HepG2 (cell line): ENCODE results near the gene AZU1. TPM values are rescaled to one million over a fixed set of nuclear protein-coding genes. Genes with fewer than 3 reads are reported as not detected.
"Not testable (repeated sequence)": the region's sequence is repeated elsewhere in the genome, so short reads cannot be mapped to it uniquely, and the experiment has no call there.

ENCODE experiments used
- ATAC-seq: fragments of 200-7000 bp; cut with Tn5 transposase; 3 replicates; pipeline ENCODE4 v1.9.1; 2020; ENCODE audit warnings: mild to moderate bottlenecking, moderate library complexity
- BruUV-seq: library from RNA; stranded (reverse); fragments of 400-500 nt; replicated peaks from 2 replicates; lab custom pipeline; 2021; lab: Mats Ljungman, UMichigan
- CTCF ChIA-PET: fragments of 300-600 bp; formaldehyde crosslinking; extraction: SDS; loops from one replicate; lab custom pipeline; 2021; ENCODE audit warnings: low total read pairs, inconsistent platforms, low intra/inter-chr PET ratio; lab: Yijun Ruan, JAX
- POLR2A ChIA-PET: fragments of 350-600 bp; sonication (Branson Sonifier 250); formaldehyde crosslinking; loops from one replicate; lab custom pipeline; 2020; ENCODE audit warnings: antibody characterized with exemption, inconsistent platforms; lab: Yijun Ruan, JAX
- DNase-seq: peaks from one replicate; pipeline ENCODE4 v3.0.0-alpha.2; 2015; ENCODE audit warnings: low spot score
- FAIRE-seq: peaks from 3 replicates; lab custom pipeline; 2011; peaks lifted over from hg19 to GRCh38; lab: Jason Lieb, UNC
- H2AFZ ChIP-seq: one replicate; pipeline ENCODE4 v1.6.1; 2011; ENCODE audit warnings: low read length, inconsistent platforms
- H3K27ac ChIP-seq: fragments of 300-600 bp; 3 replicates; pipeline ENCODE4 v1.8.0; 2011; ENCODE audit warnings: mixed run types, mild to moderate bottlenecking, mixed read lengths, low read length, inconsistent platforms; ENCODE audit not compliant: insufficient read depth; ENCODE audit errors: extremely low read length
- H3K27me3 ChIP-seq, 2 experiments: fragments of 200-600 bp in 1 of 2; 2 replicates in 1 of 2; 3 replicates in 1 of 2; pipeline versions ENCODE4 v1.6.0 to v1.8.0; 2011; ENCODE audit warnings: low read length in 2 of 2, mild to moderate bottlenecking in 2 of 2, moderate library complexity in 2 of 2, inconsistent platforms in 1 of 2; ENCODE audit not compliant: insufficient read depth in 2 of 2, control insufficient read depth in 1 of 2
- H3K36me3 ChIP-seq, 2 experiments: fragments of 200-600 bp in 1 of 2; replicated peaks in 1 of 2; 2 replicates in 1 of 2; 3 replicates in 1 of 2; pipeline versions ENCODE4 v1.5.1 to v1.8.0; 2011; ENCODE audit warnings: low read length in 2 of 2, inconsistent platforms in 1 of 2; ENCODE audit not compliant: insufficient read depth in 2 of 2, control insufficient read depth in 1 of 2
- H3K4me1 ChIP-seq: 2 replicates; pipeline ENCODE4 v1.5.1; 2012; ENCODE audit warnings: low read length, inconsistent platforms; ENCODE audit not compliant: insufficient read depth
- H3K4me2 ChIP-seq: 2 replicates; pipeline ENCODE4 v1.6.0; 2011; ENCODE audit warnings: low read depth, low read length, inconsistent platforms
- H3K4me3 ChIP-seq, 3 experiments: fragments of 200-600 bp in 1 of 3; sonication (generic), shearing (Covaris generic) in 1 of 3; replicated peaks in 1 of 3; 2 replicates each; pipeline ENCODE4 v1.5.1; 2011 to 2016; ENCODE audit warnings: low read length in 3 of 3, inconsistent platforms in 2 of 3, low read depth in 2 of 3, mild to moderate bottlenecking in 2 of 3, control low read depth in 1 of 3, mixed read lengths in 1 of 3; ENCODE audit not compliant: insufficient read depth in 1 of 3
- H3K79me2 ChIP-seq: one replicate; pipeline ENCODE4 v1.6.1; 2011; ENCODE audit warnings: low read length, inconsistent platforms; ENCODE audit not compliant: insufficient read depth
- H3K9ac ChIP-seq: 2 replicates; pipeline ENCODE4 v1.6.0; 2011; ENCODE audit warnings: mild to moderate bottlenecking, low read depth, low read length, inconsistent platforms; ENCODE audit not compliant: insufficient read depth
- H3K9me3 ChIP-seq: 2 replicates; pipeline ENCODE4 v1.5.1; 2012; ENCODE audit warnings: mild to moderate bottlenecking, low read length
- H4K20me1 ChIP-seq: 2 replicates; pipeline ENCODE4 v1.6.0; 2011; ENCODE audit warnings: inconsistent platforms, mild to moderate bottlenecking, low read length, moderate library complexity; ENCODE audit not compliant: insufficient read depth
- ARID2 ChIP-seq: sonication (generic); formaldehyde crosslinking; IDR thresholded peaks from 2 replicates; pipeline ENCODE4 v1.8.1; 2022; ENCODE audit warnings: mild to moderate bottlenecking, missing genetic modification reagents, borderline replicate concordance
- DRAP1 ChIP-seq: IDR thresholded peaks from 2 replicates; pipeline ENCODE4 v1.6.1; 2016; ENCODE audit warnings: missing genetic modification reagents, missing compliant biosample characterization
- UBTF ChIP-seq: sonication (generic); formaldehyde crosslinking; IDR thresholded peaks from 2 replicates; pipeline ENCODE4 v1.4.0; 2020; ENCODE audit warnings: mild to moderate bottlenecking, missing genetic modification reagents
- ZBTB3 ChIP-seq: sonication (generic); formaldehyde crosslinking; IDR thresholded peaks from 2 replicates; pipeline ENCODE4 v1.4.0; 2020; ENCODE audit warnings: low read depth, mild to moderate bottlenecking, moderate library complexity, missing genetic modification reagents, borderline replicate concordance
- ZFP36L2 ChIP-seq: sonication (generic); formaldehyde crosslinking; IDR thresholded peaks from 2 replicates; pipeline ENCODE4 v1.4.0; 2020; ENCODE audit warnings: missing genetic modification reagents
- ZNF629 ChIP-seq: sonication (generic); formaldehyde crosslinking; conservative IDR thresholded peaks from 2 replicates; pipeline ENCODE4 v1.5.0; 2020; ENCODE audit warnings: missing genetic modification reagents
- ZNF770 ChIP-seq: sonication (generic); formaldehyde crosslinking; IDR thresholded peaks from 2 replicates; pipeline ENCODE4 v1.5.0; 2020; ENCODE audit warnings: mild to moderate bottlenecking, missing genetic modification reagents
- ZNF776 ChIP-seq: sonication (generic); formaldehyde crosslinking; IDR thresholded peaks from 2 replicates; pipeline ENCODE4 v1.4.0; 2020; ENCODE audit warnings: mild to moderate bottlenecking, missing genetic modification reagents
- WGBS: methylation state at CpG from one replicate; pipeline ENCODE4 v1.1.6; 2017; ENCODE audit warnings: low lambda C conversion rate; 5-methylcytosine and 5-hydroxymethylcytosine counted together
- in situ Hi-C: cut with HindIII; loops from 2 replicates; pipeline ENCODE4 v1.10.0; 2017; ENCODE audit warnings: low pct_unique_long_range_greater_than_20kb; ENCODE audit not compliant: extremely low pct_ligation_motif_present
- intact Hi-C: fragments of 100-400 bp; cut with micrococcal nuclease; formaldehyde crosslinking; loops from one replicate; pipeline ENCODE4 v1.10.0; 2022; ENCODE audit not compliant: unreplicated experiment
- polyA plus RNA-seq, 8 experiments: library from polyadenylated mRNA; depleted of rRNA in 3 of 8; stranded (reverse) in 7 of 8; unstranded in 1 of 8; fragments of >200 nt; fragmentation: Illumina TruSeq in 4 of 8; extraction: Trizol in 4 of 8; gene quantifications; 2 replicates each; pipeline versions ENCODE4 v1.2.1 to v1.2.3, GENCODE V29; 2011 to 2016; ENCODE audit warnings: low read depth in 4 of 8, missing spikeins in 1 of 8, mixed read lengths in 1 of 8; ENCODE audit not compliant: insufficient read depth in 1 of 8
- total RNA-seq, 5 experiments: library from RNA; depleted of rRNA; stranded (reverse); fragments of >200 nt; fragmentation: Illumina TruSeq; extraction: Trizol; gene quantifications; 2 replicates each; pipeline ENCODE4 v1.2.3, GENCODE V29; 2016; ENCODE audit warnings: low read depth in 1 of 5

The AZU1 gene
- total and polyA plus RNA-seq, 2 of the 13 experiments (the other 11 are each of a cell fraction or from before 2014, with no cell fraction given) = not detected

GRCh38 chr19:842802-843179 is 15.2 kb downstream of the AZU1 start:
- not testable (repeated sequence) for BruUV-seq

GRCh38 chr19:843180-843835 is 15.7 kb downstream of the AZU1 start:
- Histone ChIP-seq H3K27ac (no peak overlapping the region), H3K27me3 (peaks cover 20 to 71% of the 10 kb centered on the region in 2 experiments), H3K4me2 (peak overlapping the region; percentile 71), H3K36me3 (no peaks in the 10 kb centered on the region), H3K4me1 (peaks cover 31% of the 10 kb centered on the region), H3K4me3 (peak overlapping the region in 2 of 3 experiments; percentile 19 to 64; a peak in 3 of 6 replicates), H2AFZ (no peak overlapping the region), H4K20me1 (no peaks in the 10 kb centered on the region), H3K9ac (no peak overlapping the region), H3K9me3 (no peaks in the 10 kb centered on the region), H3K79me2 (no peaks in the 10 kb centered on the region)
- in situ Hi-C loops = no loop called here
- CTCF ChIA-PET = no interaction called here
- intact Hi-C loops = no loop called here
- DNase-seq (no peak), ATAC-seq (peak; percentile 59), FAIRE-seq (no peak)
- POLR2A ChIA-PET = no interaction called here
- BruUV-seq = no TSS peak
- 0% methylated on average over 4 of the region's 46 CpGs for WGBS
- TF ChIP-seq ZNF776 (CRISPR knock-in tag) (0 out of 2 replicates have a peak, but pooled peaks have one; percentile 22), ZFP36L2 (CRISPR knock-in tag) (no peak), DRAP1 (CRISPR knock-in tag) (no peak), ZBTB3 (CRISPR knock-in tag) (no peak), ZNF629 (CRISPR knock-in tag) (no peak), UBTF (CRISPR knock-in tag) (no peak), ARID2 (no peak)

More at GRCh38 chr19:842802-843179, 15.2 kb downstream of the AZU1 start:
- H4K20me1 ChIP-seq, H3K79me2 ChIP-seq, H3K9me3 ChIP-seq, H2AFZ ChIP-seq, DNase-seq, H3K4me3 ChIP-seq, intact Hi-C loops, ATAC-seq, H3K36me3 ChIP-seq, FAIRE-seq, in situ Hi-C loops, H3K4me2 ChIP-seq, H3K9ac ChIP-seq, CTCF ChIA-PET, POLR2A ChIA-PET, H3K27ac ChIP-seq: not testable (repeated sequence)
- H3K4me1 ChIP-seq = peaks cover 31% of the 10 kb centered on the region
- peaks cover 18 to 66% of the 10 kb centered on the region in 2 experiments for H3K27me3 ChIP-seq
- 52% methylated on average over 6 of the region's 7 CpGs for WGBS
- TF ChIP-seq ZNF770 (CRISPR knock-in tag) = peak; percentile 50
